IMR-90 (cell line): ENCODE results near the gene ZNF714. TPM values are rescaled to one million over a fixed set of nuclear protein-coding genes. Genes with fewer than 3 reads are reported as not detected.

Experiments used
- ATAC-seq: fragments of 200-7000 bp; cut with Tn5 transposase; 2 replicates; pipeline ENCODE4 v1.9.1; 2020; ENCODE audit warnings: low read depth, mild to moderate bottlenecking, moderate library complexity
- BruUV-seq: library from RNA; stranded (reverse); fragments of 400-500 nt; replicated peaks from 2 replicates; lab custom pipeline; 2021; lab: Mats Ljungman, UMichigan
- CTCF ChIA-PET: fragments of 300-600 bp; formaldehyde crosslinking; extraction: SDS; loops from one replicate; lab custom pipeline; 2021; ENCODE audit warnings: antibody characterized with exemption; lab: Yijun Ruan, JAX
- POLR2A ChIA-PET: fragments of 300-600 bp; sonication (Branson Sonifier 250); formaldehyde crosslinking; loops from one replicate; lab custom pipeline; 2022; ENCODE audit warnings: antibody characterized with exemption; ENCODE audit not compliant: unreplicated experiment; lab: Charles Lee
- DNase-seq: peaks from one replicate; pipeline ENCODE4 v3.0.0; 2013
- H2AFZ ChIP-seq: replicated peaks from 2 replicates; pipeline ENCODE3; 2013; ENCODE audit warnings: low read length, mild to moderate bottlenecking; ENCODE audit not compliant: poor library complexity
- H2AK5ac ChIP-seq: 2 replicates; pipeline ENCODE4 v1.6.1; 2013; ENCODE audit warnings: low read depth, low read length, inconsistent platforms
- H2AK9ac ChIP-seq: replicated peaks from 2 replicates; pipeline ENCODE3; 2013; ENCODE audit warnings: mild to moderate bottlenecking, low read depth, low read length, moderate library complexity; ENCODE audit not compliant: poor library complexity
- H2BK120ac ChIP-seq: 2 replicates; pipeline ENCODE4 v1.6.1; 2013; ENCODE audit warnings: low read depth, low read length, inconsistent platforms
- H2BK15ac ChIP-seq: 3 replicates; pipeline ENCODE4 v1.6.1; 2013; ENCODE audit warnings: low read depth, low read length, inconsistent platforms
- H2BK20ac ChIP-seq: 2 replicates; pipeline ENCODE4 v1.6.1; 2013; ENCODE audit warnings: low read depth, mild to moderate bottlenecking, inconsistent platforms, low read length, moderate library complexity
- H2BK5ac ChIP-seq: 2 replicates; pipeline ENCODE4 v1.6.1; 2013; ENCODE audit warnings: mild to moderate bottlenecking, low read depth, low read length, inconsistent platforms; ENCODE audit not compliant: poor library complexity, severe bottlenecking
- H3K14ac ChIP-seq: replicated peaks from 2 replicates; pipeline ENCODE4 v1.6.1; 2013; ENCODE audit warnings: low read depth, low read length, inconsistent platforms
- H3K18ac ChIP-seq: 2 replicates; pipeline ENCODE4 v1.6.1; 2013; ENCODE audit warnings: low read depth, low read length, control low read depth
- H3K23ac ChIP-seq: 2 replicates; pipeline ENCODE4 v1.6.1; 2013; ENCODE audit warnings: low read depth, low read length, inconsistent platforms
- H3K27ac ChIP-seq: 2 replicates; pipeline ENCODE4 v1.5.1; 2013; ENCODE audit warnings: mild to moderate bottlenecking, control low read depth, low read length; ENCODE audit not compliant: insufficient read depth
- H3K27me3 ChIP-seq: 2 replicates; pipeline ENCODE4 v1.6.1; 2013; ENCODE audit warnings: low read length; ENCODE audit not compliant: control insufficient read depth, insufficient read depth
- H3K36me3 ChIP-seq: 2 replicates; pipeline ENCODE4 v1.6.1; 2013; ENCODE audit warnings: low read length, mixed read lengths; ENCODE audit not compliant: control insufficient read depth, insufficient read depth
- H3K4ac ChIP-seq: 2 replicates; pipeline ENCODE4 v1.6.1; 2013; ENCODE audit warnings: low read depth, low read length, inconsistent platforms
- H3K4me1 ChIP-seq: 2 replicates; pipeline ENCODE4 v1.6.1; 2013; ENCODE audit warnings: low read length, mixed read lengths; ENCODE audit not compliant: control insufficient read depth, insufficient read depth
- H3K4me2 ChIP-seq: 2 replicates; pipeline ENCODE4 v1.6.1; 2013; ENCODE audit warnings: low read depth, mild to moderate bottlenecking, control low read depth, low read length, moderate library complexity
- H3K4me3 ChIP-seq: 2 replicates; pipeline ENCODE4 v1.5.1; 2013; ENCODE audit warnings: low read depth, mild to moderate bottlenecking, control low read depth, low read length, moderate library complexity; ENCODE audit not compliant: insufficient read depth
- H3K56ac ChIP-seq: 2 replicates; pipeline ENCODE4 v1.6.1; 2013; ENCODE audit warnings: low read length, inconsistent platforms; ENCODE audit not compliant: insufficient read depth; ENCODE audit errors: extremely low read depth
- H3K79me1 ChIP-seq, 2 experiments: 2 replicates each; pipeline ENCODE4 v1.6.1; 2013; ENCODE audit warnings: low read length in 2 of 2, inconsistent platforms in 1 of 2, low read depth in 1 of 2
- H3K9ac ChIP-seq: 2 replicates; pipeline ENCODE4 v1.6.1; 2013; ENCODE audit warnings: low read depth, low read length, control low read depth
- H3K9me1 ChIP-seq: 2 replicates; pipeline ENCODE4 v1.6.1; 2013; ENCODE audit warnings: low read length, inconsistent platforms; ENCODE audit not compliant: insufficient read depth
- H3K9me3 ChIP-seq: 2 replicates; pipeline ENCODE4 v1.6.1; 2013; ENCODE audit warnings: low read length; ENCODE audit not compliant: control insufficient read depth, insufficient read depth
- H4K20me1 ChIP-seq: 2 replicates; pipeline ENCODE4 v1.6.1; 2013; ENCODE audit warnings: low read length, inconsistent platforms; ENCODE audit not compliant: insufficient read depth
- H4K5ac ChIP-seq: 2 replicates; pipeline ENCODE4 v1.6.1; 2013; ENCODE audit warnings: mild to moderate bottlenecking, low read depth, low read length, control low read depth
- H4K8ac ChIP-seq, 2 experiments: 2 replicates each; pipeline ENCODE4 v1.6.1; 2013; ENCODE audit warnings: low read depth in 2 of 2, low read length in 2 of 2, control low read depth in 1 of 2, inconsistent platforms in 1 of 2
- H4K91ac ChIP-seq: 2 replicates; pipeline ENCODE4 v1.6.1; 2013; ENCODE audit warnings: low read depth, low read length, inconsistent platforms; ENCODE audit not compliant: insufficient read depth
- MXI1 ChIP-seq: IDR thresholded peaks from 2 replicates; pipeline ENCODE4 v1.6.1; 2012; ENCODE audit warnings: low read depth, mild to moderate bottlenecking, low read length, moderate library complexity, borderline replicate concordance
- NFE2L2 ChIP-seq: fragments of 150-350 bp; IDR thresholded peaks from 2 replicates; pipeline ENCODE4 v1.6.1; 2016; ENCODE audit warnings: low read depth, mild to moderate bottlenecking, low read length
- RFX5 ChIP-seq: IDR thresholded peaks from 2 replicates; pipeline ENCODE4 v1.8.0; 2012; ENCODE audit warnings: low read depth, mild to moderate bottlenecking, low read length, moderate library complexity
- WGBS, 2 experiments: methylation state at CpG; one replicate each; pipeline versions ENCODE4 v1.1.5 to v1.1.7; 2013; ENCODE audit warnings: missing lambda C conversion rate in 2 of 2; ENCODE audit not compliant: insufficient read length in 1 of 2; ENCODE audit errors: extremely low coverage in 2 of 2; 5-methylcytosine and 5-hydroxymethylcytosine counted together
- dilution Hi-C: fragments of 300-500 bp; cut with HindIII; formaldehyde crosslinking; loops from one replicate; pipeline ENCODE4 v1.14.3; 2018; ENCODE audit warnings: low sequenced_read_pairs; ENCODE audit not compliant: unreplicated experiment
- in situ Hi-C: fragments of 300-500 bp; cut with MboI; formaldehyde crosslinking; loops from 3 replicates; pipeline ENCODE4 v1.14.3; 2019; ENCODE audit warnings: low sequenced_read_pairs, inconsistent platforms, mixed read lengths
- intact Hi-C: fragments of 100-400 bp; cut with micrococcal nuclease; formaldehyde crosslinking; loops from 2 replicates; pipeline ENCODE4 v1.10.0; 2022
- polyA plus RNA-seq, 3 experiments: library from polyadenylated mRNA; depleted of rRNA; stranded (reverse); fragments of >200 nt; gene quantifications; 2 replicates each; pipeline ENCODE4 v1.2.3, GENCODE V29; 2012; ENCODE audit warnings: low replicate concordance in 1 of 3
- total RNA-seq: library from RNA; depleted of rRNA; stranded (reverse); fragments of >200 nt; gene quantifications from 2 replicates; pipeline ENCODE4 v1.2.3, GENCODE V29; 2012

ZNF714 gene
- total and polyA plus RNA-seq, 2 of the 4 experiments (the other 2 are of a cell fraction), result 7.2 to 14.3 TPM

- Histone ChIP-seq H3K9ac (no peak overlapping the region), H3K4me2 (no peak overlapping the region), H2AK5ac (no peak overlapping the region), H4K20me1 (no peaks in the 10 kb centered on the region), H3K14ac (no peak overlapping the region), H2BK5ac (no peak overlapping the region), H2AFZ (no peak overlapping the region), H3K27me3 (no peaks in the 10 kb centered on the region), H3K9me3 (peaks cover 9% of the 10 kb centered on the region; the same call in 1 of the 2 replicates), H4K91ac (no peak overlapping the region), H3K23ac (no peak overlapping the region), H2BK120ac (no peak overlapping the region), H3K56ac (no peak overlapping the region), H3K4ac (no peak overlapping the region), H2BK15ac (no peak overlapping the region), H3K27ac (no peak overlapping the region), H3K18ac (no peak overlapping the region), H4K8ac (no peak overlapping the region), H3K36me3 (peaks cover 11% of the 10 kb centered on the region), H4K5ac (no peak overlapping the region), H2AK9ac (no peak overlapping the region), H3K4me3 (no peak overlapping the region), H3K9me1 (no peaks in the 10 kb centered on the region), H3K4me1 (no peaks in the 10 kb centered on the region), H2BK20ac (no peak overlapping the region), H3K79me1 (peaks cover 2% of the 10 kb centered on the region in 2 experiments; a peak in 2 of 4 replicates)
- DNase-seq (no peak), ATAC-seq (no peak)
- in situ Hi-C loops, result no loop called here
- BruUV-seq, result no TSS peak
- ChIA-PET POLR2A (interaction anchor here (0.6 kb wide), 1 partner anchor 66 kb away, joined by 7 read pairs; no protein-coding TSS in a partner anchor), CTCF (no interaction called here)
- no CpG with 5 or more reads among the region's 3 CpGs for WGBS, 2 experiments
- TF ChIP-seq MXI1, result no peak
- no peak for TF ChIP-seq RFX5
- TF ChIP-seq NFE2L2, result no peak
- dilution Hi-C loops, result no loop called here
- intact Hi-C loops, result no loop called here
Measured at GRCh38 chr19:21046489-21046888, 35.5 kb upstream of the ZNF714 start.
